Bronchial epithelial cell (primary cell): ENCODE data around the gene PAK6. TPM values are rescaled to one million over a fixed set of nuclear protein-coding genes. Genes with fewer than 3 reads are reported as not detected.

Source experiments
- DNase-seq: peaks from one replicate; pipeline ENCODE4 v3.0.0-alpha.2; 2010; ENCODE audit warnings: low read depth
- FAIRE-seq: peaks from 2 replicates; lab custom pipeline; 2011; peaks lifted over from hg19 to GRCh38; lab: Jason Lieb, UNC
- H3K27me3 ChIP-seq: 2 replicates; pipeline ENCODE4 v1.5.1; 2011; ENCODE audit warnings: low read length; ENCODE audit not compliant: control insufficient read depth, insufficient read depth
- H3K36me3 ChIP-seq: 2 replicates; pipeline ENCODE4 v1.5.1; 2011; ENCODE audit warnings: low read length; ENCODE audit not compliant: control insufficient read depth, insufficient read depth
- H3K4me3 ChIP-seq: 2 replicates; pipeline ENCODE4 v1.5.1; 2011; ENCODE audit warnings: mild to moderate bottlenecking, low read depth, low read length, control low read depth
- total RNA-seq: library from RNA; depleted of rRNA; stranded (reverse); fragments of >200 nt; gene quantifications from 2 replicates; pipeline ENCODE4 v1.2.1, GENCODE V29; 2014
- TF ChIP-seq, protein P1 (sequence below): IDR thresholded peaks from 2 replicates; pipeline ENCODE4 v1.5.1; 2011; ENCODE audit warnings: mild to moderate bottlenecking, moderate library complexity, low read length, control low read depth, inconsistent platforms; ENCODE audit not compliant: insufficient read depth, severe bottlenecking

PAK6 gene
- total RNA-seq, 1 donor from 2014 or later: 11.6 TPM

DNA sequence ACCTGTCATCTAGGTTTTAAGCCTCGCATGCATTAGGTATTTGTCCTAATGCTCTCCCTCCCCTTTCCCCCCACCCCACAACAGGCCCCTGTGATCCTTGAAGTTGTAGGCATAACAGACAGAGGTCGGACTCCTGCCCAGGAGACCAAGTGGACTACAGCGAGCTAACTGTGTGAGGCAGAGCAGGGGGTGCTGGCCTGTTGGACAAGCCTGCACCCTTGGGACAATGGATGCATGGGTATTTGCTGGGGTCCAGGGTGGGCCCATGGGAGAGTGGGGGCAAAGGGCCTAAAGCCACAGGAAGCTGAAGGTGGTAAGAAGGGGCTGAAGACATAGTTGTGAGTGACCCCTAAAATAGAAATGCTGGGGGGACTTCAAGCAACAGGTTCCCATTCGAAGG lies 66.4 kb downstream of the PAK6 start:
- no peak for FAIRE-seq
- H3K4me3 ChIP-seq: no peak overlapping the region
- H3K36me3 ChIP-seq: no peaks in the 10 kb centered on the region
- TF ChIP-seq, protein P1, sequence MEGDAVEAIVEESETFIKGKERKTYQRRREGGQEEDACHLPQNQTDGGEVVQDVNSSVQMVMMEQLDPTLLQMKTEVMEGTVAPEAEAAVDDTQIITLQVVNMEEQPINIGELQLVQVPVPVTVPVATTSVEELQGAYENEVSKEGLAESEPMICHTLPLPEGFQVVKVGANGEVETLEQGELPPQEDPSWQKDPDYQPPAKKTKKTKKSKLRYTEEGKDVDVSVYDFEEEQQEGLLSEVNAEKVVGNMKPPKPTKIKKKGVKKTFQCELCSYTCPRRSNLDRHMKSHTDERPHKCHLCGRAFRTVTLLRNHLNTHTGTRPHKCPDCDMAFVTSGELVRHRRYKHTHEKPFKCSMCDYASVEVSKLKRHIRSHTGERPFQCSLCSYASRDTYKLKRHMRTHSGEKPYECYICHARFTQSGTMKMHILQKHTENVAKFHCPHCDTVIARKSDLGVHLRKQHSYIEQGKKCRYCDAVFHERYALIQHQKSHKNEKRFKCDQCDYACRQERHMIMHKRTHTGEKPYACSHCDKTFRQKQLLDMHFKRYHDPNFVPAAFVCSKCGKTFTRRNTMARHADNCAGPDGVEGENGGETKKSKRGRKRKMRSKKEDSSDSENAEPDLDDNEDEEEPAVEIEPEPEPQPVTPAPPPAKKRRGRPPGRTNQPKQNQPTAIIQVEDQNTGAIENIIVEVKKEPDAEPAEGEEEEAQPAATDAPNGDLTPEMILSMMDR: no peak
- no peak for DNase-seq
- H3K27me3 ChIP-seq: peaks cover 5% of the 10 kb centered on the region

DNA sequence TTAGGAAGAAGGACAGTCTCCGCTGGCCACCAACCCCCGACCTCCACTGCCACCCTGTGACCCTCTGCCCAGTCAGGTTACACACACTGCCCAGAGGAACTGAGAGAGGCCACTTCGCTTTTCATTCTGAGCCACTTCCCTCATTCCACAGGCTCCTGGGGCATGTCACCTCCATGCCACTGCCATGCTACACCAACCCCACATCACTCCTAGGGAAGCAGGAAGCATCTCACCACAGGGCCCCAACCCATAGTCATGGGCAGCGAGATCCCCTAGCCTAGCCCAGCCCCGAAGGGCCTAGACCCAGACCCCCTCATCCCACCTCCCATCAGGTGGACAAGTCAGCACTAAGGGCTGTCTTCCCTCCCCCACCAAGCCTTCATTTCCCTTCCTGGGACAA lies 67.5 kb downstream of the PAK6 start:
- no peak for DNase-seq
- no peak for FAIRE-seq
- H3K4me3 ChIP-seq: no peak overlapping the region
- TF ChIP-seq, protein P1: no peak
- H3K36me3 ChIP-seq: no peaks in the 10 kb centered on the region
- peaks cover 12% of the 10 kb centered on the region for H3K27me3 ChIP-seq

- Histone ChIP-seq H3K4me3 (no peak overlapping the region), H3K36me3 (no peaks in the 10 kb centered on the region), H3K27me3 (peaks cover 14% of the 10 kb centered on the region)
- TF ChIP-seq, protein P1: no peak
- DNase-seq (no peak), FAIRE-seq (no peak)
Observed at GRCh38 chr15:40306908-40307307, 68.0 kb downstream of the PAK6 start.

GRCh38 chr15:40307421-40308211 lies 68.8 kb downstream of the PAK6 start, which contains the start of gene PLCB2:
TSS of gene PLCB2 (minus strand) at chr15:40307935. CDS start at chr15:40307672, 263 bp downstream.
- no peaks in the 10 kb centered on the region for H3K36me3 ChIP-seq
- H3K4me3 ChIP-seq: no peak within 1 kb of the TSS
- no peak for DNase-seq
- H3K27me3 ChIP-seq: peaks cover 16% of the 10 kb centered on the region
- TF ChIP-seq, protein P1: peak; percentile 44
- no peak for FAIRE-seq

DNA sequence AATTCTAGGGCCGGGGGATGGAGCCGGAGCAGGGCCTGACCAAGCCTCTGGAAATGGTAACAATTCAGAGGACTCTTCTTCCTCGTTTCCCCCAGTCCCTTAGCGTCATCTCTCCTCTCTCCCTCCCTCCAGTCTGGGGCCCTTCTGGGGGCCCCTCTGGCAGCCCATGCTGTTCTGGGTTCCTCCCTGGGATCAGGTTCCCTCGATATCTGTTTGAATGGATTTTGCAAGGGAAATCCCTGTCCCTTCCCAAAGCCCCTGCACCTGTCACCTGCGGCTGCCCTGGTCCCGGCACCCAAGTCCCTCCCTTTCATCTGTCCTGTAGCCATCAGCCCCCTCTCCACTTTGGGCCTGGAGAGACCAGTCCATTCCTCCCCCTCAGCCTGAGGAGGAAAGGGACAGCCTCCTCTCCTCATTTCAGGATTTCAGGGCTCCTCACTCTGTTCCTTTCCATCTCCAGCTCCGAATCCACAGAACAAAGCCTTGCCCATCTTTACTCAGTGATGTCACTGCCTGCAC lies 70.5 kb downstream of the PAK6 start:
- Histone ChIP-seq H3K36me3 (no peaks in the 10 kb centered on the region), H3K4me3 (no peak overlapping the region), H3K27me3 (peaks cover 17% of the 10 kb centered on the region)
- no peak for FAIRE-seq
- no peak for DNase-seq
- TF ChIP-seq, protein P1: no peak
